ENCODE measurements around the gene GSG1L2.
"Not testable (repeated sequence)": the region's sequence is repeated elsewhere in the genome, so short reads cannot be mapped to it uniquely, and the experiment has no call there.

Gene GSG1L2

GRCh38 chr17:9790316-9790715 lies 31.6 kb downstream of the GSG1L2 start:
- Histone ChIP-seq H2AFZ (ENCODE audit: low read length) (no peak overlapping the region), H3K4me2 (ENCODE audit: low read length) (no peak overlapping the region), H3K9me3 (ENCODE audit: low read length) (no peaks in the 10 kb centered on the region), H3K4me1 (ENCODE audit: insufficient read depth, low read length, severe bottlenecking) (no peaks in the 10 kb centered on the region), H3K27me3 (ENCODE audit: insufficient read depth, low read length) (no peaks in the 10 kb centered on the region), H3K9me2 (ENCODE audit: low read depth, low read length) (no peaks in the 10 kb centered on the region), H3F3A (ENCODE audit: insufficient read depth, low read length) (no peaks in the 10 kb centered on the region), H3K27ac (ENCODE audit: low read depth, low read length, poor library complexity, severe bottlenecking) (no peak overlapping the region), H3K36me3 (ENCODE audit: insufficient read depth, low read length) (no peaks in the 10 kb centered on the region), H3K79me2 (ENCODE audit: insufficient read depth, low read length) (no peaks in the 10 kb centered on the region), H4K20me1 (ENCODE audit: insufficient read depth, low read length) (no peaks in the 10 kb centered on the region), H3K9ac (ENCODE audit: low read length) (no peak overlapping the region), H3K4me3 (ENCODE audit: low read depth, low read length, poor library complexity, severe bottlenecking) (no peak overlapping the region)
- no peak for TF ChIP-seq CTCF (IDR thresholded peaks at IDR 0.05; ENCODE audit: low read length)
- TF ChIP-seq EZH2 (IDR thresholded peaks at IDR 0.05; ENCODE audit: borderline replicate concordance, low read length): no peak

GRCh38 chr17:9788601-9789000 lies 33.3 kb downstream of the GSG1L2 start:
- Histone ChIP-seq H3K4me3 (ENCODE audit: low read depth, low read length, poor library complexity, severe bottlenecking) (no peak overlapping the region), H3K9me3 (ENCODE audit: low read length) (no peaks in the 10 kb centered on the region), H3K79me2 (ENCODE audit: insufficient read depth, low read length) (no peaks in the 10 kb centered on the region), H3K4me1 (ENCODE audit: insufficient read depth, low read length, severe bottlenecking) (no peaks in the 10 kb centered on the region), H3F3A (ENCODE audit: insufficient read depth, low read length) (no peaks in the 10 kb centered on the region), H3K27ac (ENCODE audit: low read depth, low read length, poor library complexity, severe bottlenecking) (no peak overlapping the region), H3K36me3 (ENCODE audit: insufficient read depth, low read length) (no peaks in the 10 kb centered on the region), H3K9ac (ENCODE audit: low read length) (no peak overlapping the region), H3K27me3 (ENCODE audit: insufficient read depth, low read length) (no peaks in the 10 kb centered on the region), H2AFZ (ENCODE audit: low read length) (no peak overlapping the region), H3K4me2 (ENCODE audit: low read length) (no peak overlapping the region), H3K9me2 (ENCODE audit: low read depth, low read length) (no peaks in the 10 kb centered on the region), H4K20me1 (ENCODE audit: insufficient read depth, low read length) (no peaks in the 10 kb centered on the region)
- no peak for TF ChIP-seq CTCF (IDR thresholded peaks at IDR 0.05; ENCODE audit: low read length)
- TF ChIP-seq EZH2 (IDR thresholded peaks at IDR 0.05; ENCODE audit: borderline replicate concordance, low read length): no peak

DNA sequence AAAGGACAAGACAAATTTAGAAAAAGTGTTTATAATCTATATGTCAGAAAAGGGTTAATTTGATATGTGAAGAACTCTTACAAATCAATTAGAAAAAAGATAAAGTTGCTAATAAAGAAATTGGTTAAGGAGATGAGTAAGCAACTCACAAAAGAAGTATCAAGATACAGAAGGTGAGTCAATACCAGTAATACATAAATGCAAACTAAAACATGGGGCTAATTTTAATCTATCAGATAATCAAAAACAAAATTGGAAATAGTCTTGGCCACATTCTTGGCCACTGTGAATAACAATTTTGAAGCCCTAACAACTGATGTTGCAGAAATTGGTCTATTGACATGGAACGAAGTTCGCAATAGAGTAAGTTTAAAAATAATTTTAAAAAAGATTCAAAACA lies 37.3 kb downstream of the GSG1L2 start:
- Histone ChIP-seq H4K20me1 (ENCODE audit: insufficient read depth, low read length) (no peaks in the 10 kb centered on the region), H3K9ac (ENCODE audit: low read length) (no peak overlapping the region), H3K9me2 (ENCODE audit: low read depth, low read length) (no peaks in the 10 kb centered on the region), H3K27ac (ENCODE audit: low read depth, low read length, poor library complexity, severe bottlenecking) (no peak overlapping the region), H3K9me3 (ENCODE audit: low read length) (no peaks in the 10 kb centered on the region), H3K27me3 (ENCODE audit: insufficient read depth, low read length) (no peaks in the 10 kb centered on the region), H3K79me2 (ENCODE audit: insufficient read depth, low read length) (no peaks in the 10 kb centered on the region), H3K36me3 (ENCODE audit: insufficient read depth, low read length) (no peaks in the 10 kb centered on the region), H2AFZ (ENCODE audit: low read length) (no peak overlapping the region), H3K4me2 (ENCODE audit: low read length) (no peak overlapping the region), H3K4me3 (ENCODE audit: low read depth, low read length, poor library complexity, severe bottlenecking) (no peak overlapping the region), H3K4me1 (ENCODE audit: insufficient read depth, low read length, severe bottlenecking) (no peaks in the 10 kb centered on the region), H3F3A (ENCODE audit: insufficient read depth, low read length) (no peaks in the 10 kb centered on the region)
- TF ChIP-seq CTCF (IDR thresholded peaks at IDR 0.05; ENCODE audit: low read length) (no peak), EZH2 (IDR thresholded peaks at IDR 0.05; ENCODE audit: borderline replicate concordance, low read length) (no peak)

DNA sequence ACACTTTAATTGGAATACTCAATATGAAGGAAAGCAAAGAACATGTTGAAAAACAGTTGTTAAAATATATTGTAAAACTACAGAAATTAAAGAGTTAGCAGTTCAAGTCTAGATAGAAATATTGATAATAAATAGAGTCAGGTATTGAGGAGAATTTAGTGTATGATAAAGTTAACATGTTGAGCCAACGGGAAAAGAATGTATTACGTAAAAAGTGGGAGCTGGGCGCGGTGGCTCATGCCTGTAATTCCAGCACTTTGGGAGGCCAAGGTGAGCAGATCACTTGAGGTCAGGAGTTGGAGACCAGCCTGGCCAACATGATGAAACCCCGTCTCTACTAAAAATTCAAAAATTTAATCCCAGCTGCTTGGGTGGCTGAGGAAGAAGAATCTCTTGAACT lies 38.4 kb downstream of the GSG1L2 start:
- H3K9me2 ChIP-seq (ENCODE audit: low read depth, low read length); H3K27ac ChIP-seq (ENCODE audit: low read depth, low read length, poor library complexity, severe bottlenecking); H3K9me3 ChIP-seq (ENCODE audit: low read length); H3K27me3 ChIP-seq (ENCODE audit: insufficient read depth, low read length); H3K79me2 ChIP-seq (ENCODE audit: insufficient read depth, low read length); H3K9ac ChIP-seq (ENCODE audit: low read length); H3K4me3 ChIP-seq (ENCODE audit: low read depth, low read length, poor library complexity, severe bottlenecking); H3F3A ChIP-seq (ENCODE audit: insufficient read depth, low read length); H3K36me3 ChIP-seq (ENCODE audit: insufficient read depth, low read length); H4K20me1 ChIP-seq (ENCODE audit: insufficient read depth, low read length); H2AFZ ChIP-seq (ENCODE audit: low read length); H3K4me1 ChIP-seq (ENCODE audit: insufficient read depth, low read length, severe bottlenecking); H3K4me2 ChIP-seq (ENCODE audit: low read length): not testable (repeated sequence)
